Stimulated activated naive B cell treated with anti-CD40 and anti-IgM and Interleukin-4, amounts not matched to agents 10 μg/mL and 1 μg/mL and 100 μg/mL, for 72 hours (primary cell): ENCODE data around the gene NUP214.
A peak's percentile ranks its signal among the peaks of the same experiment; 100 is the strongest.
"Not testable (repeated sequence)": the region's sequence is repeated elsewhere in the genome, so short reads cannot be mapped to it uniquely, and the experiment has no call there.

Source experiments
- ATAC-seq, 2 donors: fragments of 150-1000 bp; cut with Tn5 transposase; replicated peaks; 2 replicates each; pipeline ENCODE4 v1.10.0; 2021; ENCODE audit warnings: moderate library complexity in 1 of 2
- DNase-seq: peaks from one replicate; pipeline ENCODE4 v3.0.0; 2021
- H3K27ac Mint-ChIP-seq: one replicate; pipeline ENCODE4 v1.8.0; 2022; ENCODE audit warnings: mild to moderate bottlenecking, mixed read lengths
- H3K27me3 Mint-ChIP-seq, 2 donors: one replicate each; pipeline ENCODE4 v1.8.0; 2022; ENCODE audit warnings: mixed read lengths in 2 of 2
- H3K36me3 Mint-ChIP-seq, 2 donors: one replicate each; pipeline ENCODE4 v1.8.0; 2022; ENCODE audit warnings: mixed read lengths in 2 of 2, mild to moderate bottlenecking in 1 of 2
- H3K4me1 Mint-ChIP-seq, 2 donors: one replicate each; pipeline ENCODE4 v1.8.0; 2022; ENCODE audit warnings: mixed read lengths in 2 of 2, mild to moderate bottlenecking in 1 of 2
- H3K4me3 Mint-ChIP-seq, 2 donors: one replicate each; pipeline ENCODE4 v1.8.0; 2022; ENCODE audit warnings: mild to moderate bottlenecking in 2 of 2, mixed read lengths in 2 of 2, moderate library complexity in 1 of 2
- H3K9me3 Mint-ChIP-seq, 2 donors: one replicate each; pipeline ENCODE4 v1.8.0; 2022; ENCODE audit warnings: mixed read lengths in 2 of 2, mild to moderate bottlenecking in 1 of 2

NUP214 gene

DNA sequence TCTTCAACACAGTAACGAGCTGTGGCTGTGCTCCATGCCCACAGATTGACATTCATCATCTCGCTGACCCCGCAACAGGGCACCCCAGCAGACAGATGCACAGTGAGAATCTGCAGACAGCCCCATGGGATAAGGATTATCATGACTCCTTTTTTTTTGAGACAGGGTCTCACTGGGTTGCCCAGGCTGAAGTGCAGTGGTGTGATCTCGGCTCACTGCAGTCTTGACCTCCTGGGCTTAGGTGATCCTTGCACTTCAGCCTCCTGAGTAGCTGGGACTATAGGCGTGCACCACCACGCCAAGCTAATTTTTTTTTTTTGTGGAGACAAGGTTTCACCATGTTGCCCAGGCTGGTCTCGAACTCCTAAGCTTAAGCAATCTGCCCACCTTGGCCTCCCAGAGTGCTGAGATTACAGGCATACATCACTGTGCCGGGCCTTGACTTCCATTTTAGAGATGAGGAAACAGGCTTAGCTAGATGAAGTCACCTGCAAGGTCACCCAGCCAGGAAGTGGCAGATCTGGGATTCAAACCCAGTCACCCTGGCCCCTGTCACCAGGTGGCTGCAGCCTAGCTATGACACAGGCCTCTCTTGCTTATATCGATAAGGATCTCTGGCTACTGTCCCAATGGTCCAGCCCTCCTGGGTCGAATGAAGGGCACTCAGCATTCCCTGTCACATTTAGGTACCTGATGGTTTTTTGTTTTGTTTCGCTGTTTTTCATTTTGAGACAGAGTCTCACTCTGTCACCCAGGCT is 24.0 kb upstream of the NUP214 start:
- peaks cover 23 to 48% of the 10 kb centered on the region in 2 donors for H3K27me3 Mint-ChIP-seq
- H3K4me1 Mint-ChIP-seq, result peaks cover 2 to 9% of the 10 kb centered on the region in 2 donors
- no peak overlapping the region for H3K27ac Mint-ChIP-seq
- ATAC-seq (no peak), DNase-seq (no peak)
- no peak overlapping the region for H3K4me3 Mint-ChIP-seq
- H3K36me3 Mint-ChIP-seq, result no peaks in the 10 kb centered on the region
- H3K9me3 Mint-ChIP-seq, result no peaks in the 10 kb centered on the region

GRCh38 chr9:131103024-131103423 is 22.4 kb upstream of the NUP214 start:
- peaks cover 0 to 2% of the 10 kb centered on the region in 2 donors for H3K4me1 Mint-ChIP-seq
- no peak overlapping the region for H3K27ac Mint-ChIP-seq
- no peak for DNase-seq
- no peak overlapping the region for H3K4me3 Mint-ChIP-seq
- ATAC-seq, result no peak
- no peaks in the 10 kb centered on the region for H3K9me3 Mint-ChIP-seq
- H3K36me3 Mint-ChIP-seq, result no peaks in the 10 kb centered on the region
- peaks cover 25 to 43% of the 10 kb centered on the region in 2 donors for H3K27me3 Mint-ChIP-seq

DNA sequence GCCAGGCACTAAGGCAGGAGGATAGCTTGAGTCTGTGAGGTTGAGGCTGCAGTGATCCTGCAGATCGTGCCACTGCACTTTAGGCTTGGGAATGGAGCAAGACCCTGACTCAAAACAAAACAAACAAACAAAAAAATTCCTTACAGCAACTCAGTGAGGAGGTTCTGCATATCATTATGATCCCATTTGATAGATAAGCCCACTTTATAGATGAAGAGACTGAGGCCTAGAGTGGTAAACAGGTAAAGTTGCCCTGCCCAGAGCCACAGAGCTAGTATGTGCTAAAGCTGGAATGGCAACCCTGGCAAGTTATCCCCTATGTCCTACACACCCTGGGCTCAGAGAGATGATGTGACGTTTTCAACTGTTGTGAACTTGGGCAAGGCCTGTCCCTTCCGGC is 21.9 kb upstream of the NUP214 start:
- peaks cover 0 to 2% of the 10 kb centered on the region in 2 donors for H3K4me1 Mint-ChIP-seq
- ATAC-seq (no peak), DNase-seq (no peak)
- no peak overlapping the region for H3K27ac Mint-ChIP-seq
- peaks cover 20 to 39% of the 10 kb centered on the region in 2 donors for H3K27me3 Mint-ChIP-seq
- H3K9me3 Mint-ChIP-seq, result no peaks in the 10 kb centered on the region
- H3K36me3 Mint-ChIP-seq, result no peaks in the 10 kb centered on the region
- no peak overlapping the region for H3K4me3 Mint-ChIP-seq

GRCh38 chr9:131104016-131104740 is 21.2 kb upstream of the NUP214 start:
- DNase-seq, result no peak
- Mint-ChIP-seq H3K36me3 (no peaks in the 10 kb centered on the region), H3K27ac (no peak overlapping the region), H3K4me3 (no peak overlapping the region), H3K27me3 (peaks cover 24 to 40% of the 10 kb centered on the region in 2 donors), H3K4me1 (no peaks in the 10 kb centered on the region), H3K9me3 (no peaks in the 10 kb centered on the region)
- ATAC-seq, result no peak

- Mint-ChIP-seq H3K27me3 (peaks cover 25 to 31% of the 10 kb centered on the region in 2 donors), H3K36me3 (no peaks in the 10 kb centered on the region), H3K27ac (no peak overlapping the region), H3K4me1 (no peaks in the 10 kb centered on the region), H3K9me3 (no peaks in the 10 kb centered on the region), H3K4me3 (no peak overlapping the region)
- no peak for DNase-seq
- ATAC-seq, result no peak
These were observed 19.4 kb upstream of the NUP214 start for GRCh38 chr9:131105952-131106351.

GRCh38 chr9:131107760-131108159 is 17.6 kb upstream of the NUP214 start:
- ATAC-seq (no peak), DNase-seq (no peak)
- no peaks in the 10 kb centered on the region for H3K36me3 Mint-ChIP-seq
- H3K27ac Mint-ChIP-seq, result no peak overlapping the region
- peaks cover 24 to 28% of the 10 kb centered on the region in 2 donors for H3K27me3 Mint-ChIP-seq
- H3K4me3 Mint-ChIP-seq, result no peak overlapping the region
- H3K4me1 Mint-ChIP-seq, result no peaks in the 10 kb centered on the region
- H3K9me3 Mint-ChIP-seq, result no peaks in the 10 kb centered on the region

- Mint-ChIP-seq H3K9me3 (no peaks in the 10 kb centered on the region), H3K4me3 (no peak overlapping the region), H3K36me3 (no peaks in the 10 kb centered on the region), H3K4me1 (no peaks in the 10 kb centered on the region), H3K27ac (no peak overlapping the region), H3K27me3 (peaks cover 16 to 17% of the 10 kb centered on the region in 2 donors)
- DNase-seq (no peak), ATAC-seq (no peak)
These were observed 14.1 kb upstream of the NUP214 start for GRCh38 chr9:131111186-131111853.

DNA sequence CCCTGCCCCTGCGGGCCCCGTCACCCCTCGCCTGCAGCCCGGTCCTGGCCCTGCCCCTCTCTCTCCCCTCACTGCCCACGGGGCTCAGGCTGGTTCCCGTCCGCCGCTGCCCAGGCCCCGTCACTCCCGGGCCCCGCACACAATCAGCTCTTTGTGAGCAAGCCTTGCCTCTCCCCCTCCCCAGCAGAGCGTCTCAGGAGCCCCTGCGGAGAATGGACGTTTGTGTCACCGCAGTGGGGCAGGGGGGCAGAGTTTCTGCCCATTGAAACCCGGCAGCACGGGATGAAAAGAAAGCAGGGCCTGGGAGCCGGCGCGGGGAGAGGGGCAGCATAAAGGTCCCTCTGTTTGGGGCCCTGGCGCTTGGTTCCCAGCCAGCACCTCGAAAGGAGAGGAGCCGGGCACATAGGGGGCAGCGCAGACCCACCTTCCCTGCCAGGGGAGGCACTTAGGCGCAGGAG is 13.5 kb upstream of the NUP214 start:
- no peak overlapping the region for H3K27ac Mint-ChIP-seq
- H3K36me3 Mint-ChIP-seq, result no peaks in the 10 kb centered on the region
- no peaks in the 10 kb centered on the region for H3K9me3 Mint-ChIP-seq
- H3K4me1 Mint-ChIP-seq, result no peaks in the 10 kb centered on the region
- no peak overlapping the region for H3K4me3 Mint-ChIP-seq
- ATAC-seq (no peak), DNase-seq (no peak)
- H3K27me3 Mint-ChIP-seq, result peaks cover 14 to 15% of the 10 kb centered on the region in 2 donors

GRCh38 chr9:131112374-131113154 is 12.8 kb upstream of the NUP214 start:
- Mint-ChIP-seq H3K27ac (peak overlapping the region; percentile 37), H3K9me3 (no peaks in the 10 kb centered on the region), H3K4me3 (no peak overlapping the region), H3K27me3 (peaks cover 13 to 17% of the 10 kb centered on the region in 2 donors), H3K4me1 (no peaks in the 10 kb centered on the region), H3K36me3 (no peaks in the 10 kb centered on the region)
- no peak for DNase-seq
- no peak for ATAC-seq

- H3K36me3 Mint-ChIP-seq, result no peaks in the 10 kb centered on the region
- ATAC-seq (no peak), DNase-seq (no peak)
- no peak overlapping the region for H3K4me3 Mint-ChIP-seq
- no peak overlapping the region for H3K27ac Mint-ChIP-seq
- no peaks in the 10 kb centered on the region for H3K4me1 Mint-ChIP-seq
- no peaks in the 10 kb centered on the region for H3K9me3 Mint-ChIP-seq
- H3K27me3 Mint-ChIP-seq, result peaks cover 17 to 23% of the 10 kb centered on the region in 2 donors
These were observed 11.7 kb upstream of the NUP214 start for GRCh38 chr9:131113655-131114054.

DNA sequence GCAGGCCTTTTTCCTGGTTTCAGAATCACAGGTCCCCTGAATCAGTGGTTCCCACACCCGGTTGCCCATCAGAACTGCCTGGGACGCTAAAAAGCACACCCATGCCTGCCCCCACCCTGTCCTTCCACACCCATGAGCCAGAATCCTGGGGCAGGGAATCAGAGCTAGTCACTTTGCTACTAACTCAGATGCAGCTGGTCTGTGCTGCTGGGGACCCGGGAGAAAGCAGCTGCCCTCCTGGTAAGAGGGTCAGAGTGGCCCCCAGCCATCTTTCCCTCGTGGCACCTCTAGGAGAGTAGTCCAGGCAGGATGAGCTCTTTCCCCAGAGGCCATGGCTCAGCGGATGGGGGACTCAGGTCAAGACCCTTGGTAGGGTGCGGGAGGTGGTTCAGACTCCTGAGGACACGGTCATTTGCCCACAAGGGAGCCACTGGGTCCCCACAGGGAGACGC is 11.3 kb upstream of the NUP214 start:
- Mint-ChIP-seq H3K27ac (no peak overlapping the region), H3K36me3 (no peaks in the 10 kb centered on the region), H3K27me3 (peaks cover 14 to 19% of the 10 kb centered on the region in 2 donors), H3K9me3 (no peaks in the 10 kb centered on the region), H3K4me1 (no peaks in the 10 kb centered on the region), H3K4me3 (no peak overlapping the region)
- no peak for ATAC-seq
- no peak for DNase-seq

- H3K27me3 Mint-ChIP-seq, result peaks cover 17 to 25% of the 10 kb centered on the region in 2 donors
- not testable (repeated sequence) for H3K4me3 Mint-ChIP-seq, H3K4me1 Mint-ChIP-seq, H3K36me3 Mint-ChIP-seq, ATAC-seq, H3K27ac Mint-ChIP-seq, H3K9me3 Mint-ChIP-seq, DNase-seq
These were observed 10.0 kb upstream of the NUP214 start for GRCh38 chr9:131115360-131115742.

DNA sequence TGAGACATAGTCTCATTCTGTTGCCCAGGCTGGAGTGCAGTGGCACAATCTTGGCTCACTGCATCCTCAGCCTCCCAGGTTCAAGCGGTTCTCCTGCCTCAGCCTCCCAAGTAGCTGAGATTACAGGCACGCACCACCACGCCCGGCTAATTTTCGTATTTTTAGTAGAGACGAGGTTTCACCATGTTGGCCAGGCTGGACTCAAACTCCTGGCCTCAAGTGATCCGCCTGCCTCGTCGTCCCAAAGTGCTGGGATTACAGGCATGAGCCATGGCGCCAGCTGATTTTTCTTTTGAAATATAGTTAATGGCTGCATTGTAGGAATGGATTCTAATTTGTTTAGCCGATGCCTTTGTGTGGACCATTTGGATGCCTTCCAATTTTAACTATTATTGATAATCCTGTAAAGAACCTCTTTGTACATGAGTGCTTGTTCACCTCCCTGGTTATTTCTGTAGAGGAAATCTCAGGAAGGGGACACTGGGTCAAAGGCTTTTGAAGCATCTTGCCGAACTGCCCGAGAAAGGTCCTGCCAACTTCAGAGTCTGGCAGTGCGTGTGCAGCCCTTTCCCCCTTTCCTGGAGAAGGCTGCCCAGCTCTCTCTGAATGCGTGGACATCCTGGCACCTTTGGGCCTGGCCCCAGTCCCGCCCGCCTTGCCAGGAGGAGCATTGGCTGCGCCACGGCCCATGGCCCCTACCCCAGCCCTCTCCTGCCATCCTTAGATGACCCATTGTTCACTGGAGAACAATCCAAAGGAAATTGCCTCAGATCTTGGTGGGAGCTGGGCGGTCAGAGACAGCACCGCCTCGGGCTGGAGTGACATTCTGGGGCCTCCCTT is 8.9 kb upstream of the NUP214 start:
- Mint-ChIP-seq H3K36me3 (no peaks in the 10 kb centered on the region), H3K4me1 (no peaks in the 10 kb centered on the region), H3K4me3 (no peak overlapping the region), H3K9me3 (no peaks in the 10 kb centered on the region), H3K27ac (no peak overlapping the region), H3K27me3 (peaks cover 18 to 27% of the 10 kb centered on the region in 2 donors)
- DNase-seq (no peak), ATAC-seq (no peak)
